Subcutaneous abdominal adipose tissue (tissue), 5 donors: ENCODE data around the gene SCIN.
"Not testable (repeated sequence)": the region's sequence is repeated elsewhere in the genome, so short reads cannot be mapped to it uniquely, and the experiment has no call there.

ENCODE experiments used
- H3K27ac ChIP-seq: one replicate; pipeline ENCODE4 v1.7.0; 2013; ENCODE audit warnings: low read depth, mild to moderate bottlenecking, inconsistent platforms, low read length, moderate library complexity
- H3K27me3 ChIP-seq, 5 donors: one replicate each; pipeline ENCODE4 v1.7.0; 2013; ENCODE audit warnings: low read length in 5 of 5, inconsistent platforms in 1 of 5; ENCODE audit not compliant: control insufficient read depth in 5 of 5, insufficient read depth in 4 of 5
- H3K36me3 ChIP-seq, 5 donors: one replicate each; pipeline ENCODE4 v1.7.0; 2013; ENCODE audit warnings: low read length in 5 of 5; ENCODE audit not compliant: control insufficient read depth in 5 of 5, insufficient read depth in 5 of 5
- H3K4me1 ChIP-seq, 5 donors: one replicate each; pipeline ENCODE4 v1.7.0; 2013; ENCODE audit warnings: low read length in 5 of 5, mild to moderate bottlenecking in 3 of 5, moderate library complexity in 1 of 5; ENCODE audit not compliant: control insufficient read depth in 5 of 5, insufficient read depth in 5 of 5
- H3K4me3 ChIP-seq, 5 donors: one replicate each; pipeline ENCODE4 v1.7.0; 2013; ENCODE audit warnings: low read length in 5 of 5, low read depth in 1 of 5
- H3K9ac ChIP-seq, 5 donors: one replicate each; pipeline ENCODE4 v1.7.0; 2013; ENCODE audit warnings: low read length in 5 of 5, mild to moderate bottlenecking in 4 of 5, moderate library complexity in 3 of 5
- H3K9me3 ChIP-seq, 5 donors: one replicate each; pipeline ENCODE4 v1.7.0; 2013; ENCODE audit warnings: low read length in 5 of 5; ENCODE audit not compliant: control insufficient read depth in 5 of 5
- donor health status: healthy.
- donor health status: healthy.
- donor health status: healthy.
- donor health status: healthy.
- donor health status: healthy.

Gene SCIN

GRCh38 chr7:12641196-12641595 lies 70.7 kb downstream of the SCIN start:
- H3K27me3 ChIP-seq = no peaks in the 10 kb centered on the region
- no peaks in the 10 kb centered on the region for H3K9me3 ChIP-seq
- H3K9ac ChIP-seq = no peak overlapping the region
- H3K4me1 ChIP-seq = peaks cover 0 to 4% (median 0%) of the 10 kb centered on the region in 5 donors
- no peak overlapping the region for H3K4me3 ChIP-seq
- peaks cover 0 to 37% (median 8%) of the 10 kb centered on the region in 5 donors for H3K36me3 ChIP-seq
- no peak overlapping the region for H3K27ac ChIP-seq

DNA sequence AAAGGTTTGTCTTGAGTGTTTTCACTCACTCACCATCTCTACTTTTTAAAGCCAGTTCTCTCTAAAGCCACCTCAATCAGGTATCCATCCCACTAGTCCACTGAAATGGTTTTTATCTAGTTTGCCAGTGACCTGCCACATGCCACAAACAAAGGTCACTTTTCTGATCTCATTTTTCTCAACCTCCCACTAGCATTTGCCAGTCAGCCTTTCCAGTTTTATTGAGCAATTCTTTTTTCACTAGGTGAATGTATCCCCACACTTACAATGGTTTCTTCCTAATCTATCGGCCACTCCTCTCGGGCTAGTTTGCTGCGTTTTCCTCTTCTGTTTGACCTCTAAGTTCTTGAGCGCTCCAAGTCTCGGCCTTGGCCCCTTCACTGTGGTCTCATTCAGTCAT lies 72.0 kb downstream of the SCIN start:
- Histone ChIP-seq H3K4me1 (peaks cover 0 to 4% (median 0%) of the 10 kb centered on the region in 5 donors), H3K9me3 (no peaks in the 10 kb centered on the region), H3K4me3 (no peak overlapping the region), H3K9ac (no peak overlapping the region), H3K27me3 (no peaks in the 10 kb centered on the region), H3K27ac (no peak overlapping the region), H3K36me3 (peaks cover 0 to 27% (median 8%) of the 10 kb centered on the region in 5 donors)

DNA sequence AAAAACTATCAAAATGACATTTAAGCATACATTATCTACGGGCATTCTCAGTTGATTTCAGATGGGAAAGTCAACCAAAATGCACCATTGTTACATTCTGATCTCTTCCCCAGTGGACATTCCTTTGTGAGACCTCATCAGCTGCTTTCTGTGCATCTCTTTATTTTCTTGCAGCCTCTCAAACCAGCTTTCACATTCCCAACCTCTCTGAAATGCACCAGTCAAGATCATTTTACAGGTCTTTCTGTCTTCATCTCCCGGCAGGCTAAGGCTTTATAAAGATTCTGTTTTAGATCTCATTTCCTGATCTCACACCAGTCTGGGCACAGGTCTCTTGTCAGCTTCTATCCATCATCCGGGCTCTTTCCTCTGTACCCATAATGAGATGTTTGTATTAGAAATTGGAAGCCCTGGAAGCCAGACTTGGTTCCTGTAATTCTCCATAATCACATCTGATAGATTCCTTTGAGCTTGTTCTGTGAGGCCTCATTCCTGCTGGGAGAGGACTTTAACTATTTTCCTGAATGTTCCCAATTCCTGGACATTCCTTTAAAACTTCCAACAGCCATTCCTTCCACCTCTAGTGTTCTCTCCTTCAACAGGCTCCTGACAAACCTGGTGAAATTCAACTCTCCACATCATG lies 72.6 kb downstream of the SCIN start:
- peaks cover 0 to 3% (median 0%) of the 10 kb centered on the region in 5 donors for H3K4me1 ChIP-seq
- H3K36me3 ChIP-seq = peaks cover 0 to 27% (median 8%) of the 10 kb centered on the region in 5 donors
- H3K9ac ChIP-seq = no peak overlapping the region
- no peaks in the 10 kb centered on the region for H3K27me3 ChIP-seq
- H3K27ac ChIP-seq = no peak overlapping the region
- H3K9me3 ChIP-seq = no peaks in the 10 kb centered on the region
- no peak overlapping the region for H3K4me3 ChIP-seq

GRCh38 chr7:12643644-12644043 lies 73.1 kb downstream of the SCIN start:
- no peaks in the 10 kb centered on the region for H3K9me3 ChIP-seq
- H3K36me3 ChIP-seq = peaks cover 0 to 24% (median 8%) of the 10 kb centered on the region in 5 donors
- no peak overlapping the region for H3K9ac ChIP-seq
- no peaks in the 10 kb centered on the region for H3K4me1 ChIP-seq
- no peak overlapping the region for H3K27ac ChIP-seq
- H3K27me3 ChIP-seq = no peaks in the 10 kb centered on the region
- no peak overlapping the region for H3K4me3 ChIP-seq

GRCh38 chr7:12645212-12645611 lies 74.7 kb downstream of the SCIN start:
- H3K9ac ChIP-seq, H3K27me3 ChIP-seq, H3K9me3 ChIP-seq, H3K4me1 ChIP-seq, H3K27ac ChIP-seq, H3K4me3 ChIP-seq: not testable (repeated sequence)
- peaks cover 0 to 27% (median 8%) of the 10 kb centered on the region in 5 donors for H3K36me3 ChIP-seq

DNA sequence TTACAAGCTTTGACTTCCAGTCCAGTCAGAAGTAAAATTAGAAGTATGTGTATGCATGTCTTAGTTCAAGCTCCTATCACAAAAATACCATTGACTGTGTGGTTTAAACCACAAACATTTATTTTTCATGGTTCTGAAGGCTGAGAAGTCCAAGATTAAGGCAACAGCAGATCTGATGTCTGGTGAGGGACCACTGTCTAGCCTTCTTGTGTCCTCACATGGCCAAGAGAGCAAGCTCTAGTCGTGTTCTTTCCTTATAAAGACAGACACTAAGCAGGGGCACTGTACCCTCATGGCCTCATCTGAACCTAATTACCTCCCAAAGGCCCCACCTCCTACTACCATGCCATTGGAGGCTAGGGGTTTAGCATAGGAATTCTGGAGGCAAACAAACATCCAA lies 75.6 kb downstream of the SCIN start:
- no peaks in the 10 kb centered on the region for H3K4me1 ChIP-seq
- no peaks in the 10 kb centered on the region for H3K9me3 ChIP-seq
- no peak overlapping the region for H3K4me3 ChIP-seq
- no peak overlapping the region for H3K9ac ChIP-seq
- peaks cover 0 to 31% (median 3%) of the 10 kb centered on the region in 5 donors for H3K36me3 ChIP-seq
- H3K27ac ChIP-seq = no peak overlapping the region
- no peaks in the 10 kb centered on the region for H3K27me3 ChIP-seq

GRCh38 chr7:12647364-12648219 lies 77.1 kb downstream of the SCIN start:
- Histone ChIP-seq H3K9ac (no peak overlapping the region), H3K27ac (no peak overlapping the region), H3K9me3 (no peaks in the 10 kb centered on the region), H3K36me3 (peaks cover 0 to 26% (median 3%) of the 10 kb centered on the region in 5 donors), H3K27me3 (no peaks in the 10 kb centered on the region), H3K4me1 (no peaks in the 10 kb centered on the region), H3K4me3 (no peak overlapping the region)

- no peak overlapping the region for H3K4me3 ChIP-seq
- H3K4me1 ChIP-seq = no peaks in the 10 kb centered on the region
- no peaks in the 10 kb centered on the region for H3K9me3 ChIP-seq
- no peak overlapping the region for H3K27ac ChIP-seq
- H3K27me3 ChIP-seq = no peaks in the 10 kb centered on the region
- no peak overlapping the region for H3K9ac ChIP-seq
- H3K36me3 ChIP-seq = peaks cover 0 to 23% (median 3%) of the 10 kb centered on the region in 5 donors
Observed at GRCh38 chr7:12648704-12649261, 78.3 kb downstream of the SCIN start.

DNA sequence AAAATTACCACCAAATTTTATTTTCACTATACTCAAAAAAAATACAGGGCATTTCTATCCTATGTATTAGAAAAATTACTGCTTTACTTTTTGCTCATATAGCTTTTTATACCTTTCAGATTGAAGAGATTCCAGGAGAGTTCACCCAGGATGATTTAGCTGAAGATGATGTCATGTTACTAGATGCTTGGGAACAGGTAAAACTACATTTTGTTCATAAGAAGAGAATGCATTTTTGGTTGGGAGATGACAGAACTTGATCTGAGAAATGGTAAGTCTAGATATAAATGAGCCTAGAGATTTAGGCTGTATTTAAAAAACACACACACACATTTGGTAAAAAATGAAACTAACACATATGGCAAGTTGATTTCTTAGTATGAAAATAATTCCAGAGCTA lies 78.8 kb downstream of the SCIN start:
- Histone ChIP-seq H3K9me3 (no peaks in the 10 kb centered on the region), H3K9ac (no peak overlapping the region), H3K27me3 (no peaks in the 10 kb centered on the region), H3K27ac (no peak overlapping the region), H3K4me3 (no peak overlapping the region), H3K36me3 (peaks cover 0 to 28% (median 1%) of the 10 kb centered on the region in 5 donors), H3K4me1 (no peaks in the 10 kb centered on the region)

DNA sequence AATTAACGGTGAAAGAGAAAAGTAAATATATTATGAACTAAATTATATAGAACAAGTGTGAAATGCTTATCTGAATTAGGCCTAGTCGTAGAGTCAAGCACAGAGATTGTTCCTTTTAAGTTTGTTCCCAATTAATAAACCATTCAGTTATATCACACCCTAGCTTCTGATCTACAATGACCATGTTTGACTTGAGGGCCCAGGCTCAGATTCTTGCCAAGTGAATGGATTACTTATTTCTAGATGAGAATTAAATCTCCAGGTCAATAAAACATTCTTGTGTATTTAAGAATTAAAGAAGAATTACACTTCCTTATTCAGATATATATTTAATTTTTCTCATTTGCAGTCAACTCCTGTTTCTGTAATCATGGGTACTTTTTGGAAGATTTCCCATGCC lies 79.6 kb downstream of the SCIN start:
- Histone ChIP-seq H3K36me3 (peaks cover 0 to 34% (median 0%) of the 10 kb centered on the region in 5 donors), H3K27me3 (no peaks in the 10 kb centered on the region), H3K9me3 (no peaks in the 10 kb centered on the region), H3K9ac (no peak overlapping the region), H3K4me1 (no peaks in the 10 kb centered on the region), H3K27ac (no peak overlapping the region), H3K4me3 (no peak overlapping the region)
